Heart left ventricle (tissue), 16 donors: ENCODE results near the gene FAM98C. TPM values are rescaled to one million over a fixed set of nuclear protein-coding genes. Genes with fewer than 3 reads are reported as not detected.

Experiments used
- ATAC-seq, 4 donors: fragments of 200-7000 bp; cut with Tn5 transposase; one replicate each; pipeline ENCODE4 v1.9.1; 2020 to 2022; ENCODE audit warnings: moderate library complexity in 4 of 4, mild to moderate bottlenecking in 3 of 4, moderate number of reproducible peaks in 1 of 4
- DNase-seq, 5 donors: peaks; one replicate each; pipeline ENCODE4 v3.0.0-alpha.2; 2020
- H3K27ac ChIP-seq, 12 donors: fragments of 200-600 bp; sonication (generic) in 4 of 12; one replicate each; pipeline versions ENCODE4 v1.5.0 to v1.8.0; 2016 to 2022; ENCODE audit warnings: mild to moderate bottlenecking in 2 of 12
- H3K27me3 ChIP-seq, 9 donors: fragments of 200-600 bp; sonication (generic) in 2 of 9; one replicate each; pipeline versions ENCODE4 v1.5.1 to v1.8.0; 2016 to 2022; ENCODE audit warnings: mild to moderate bottlenecking in 3 of 9
- H3K36me3 ChIP-seq, 9 donors: fragments of 200-600 bp; sonication (generic) in 2 of 9; one replicate each; pipeline versions ENCODE4 v1.5.0 to v1.8.0; 2018 to 2022; ENCODE audit warnings: mild to moderate bottlenecking in 2 of 9
- H3K4me1 ChIP-seq, 12 donors: fragments of 200-600 bp; sonication (generic) in 4 of 12; one replicate each; pipeline versions ENCODE4 v1.5.0 to v1.8.0; 2016 to 2022; ENCODE audit warnings: mild to moderate bottlenecking in 3 of 12
- H3K4me3 ChIP-seq, 12 donors: fragments of 200-600 bp; sonication (generic) in 4 of 12; one replicate each; pipeline versions ENCODE4 v1.5.0 to v1.8.0; 2017 to 2022; ENCODE audit warnings: mild to moderate bottlenecking in 9 of 12, moderate library complexity in 4 of 12
- H3K9me3 ChIP-seq, 12 donors: fragments of 200-600 bp; sonication (generic) in 4 of 12; one replicate each; pipeline versions ENCODE4 v1.5.0 to v1.8.0; 2016 to 2022; ENCODE audit warnings: mild to moderate bottlenecking in 1 of 12
- POLR2A ChIP-seq, 2 donors: fragments of 450-650 bp; IDR thresholded peaks; one replicate each; pipeline ENCODE4 v1.6.1; 2017; ENCODE audit warnings: antibody characterized with exemption in 2 of 2, mild to moderate bottlenecking in 2 of 2, moderate library complexity in 2 of 2
- WGBS, 4 donors: extraction: QIAGEN DNeasy Blood & Tissue Kit in 2 of 4; methylation state at CpG; one replicate each; pipeline versions ENCODE4 v1.1.5 to v1.1.7; 2013 to 2018; 5-methylcytosine and 5-hydroxymethylcytosine counted together
- intact Hi-C, 10 donors: fragments of 100-400 bp; cut with DNase I; formaldehyde crosslinking; loops; one replicate each; pipeline versions ENCODE4 v1.11.1 to v1.14.2; 2022
- polyA plus RNA-seq, 2 donors: library from polyadenylated mRNA; stranded (reverse); fragments of 200-250 nt; gene quantifications; one replicate each; pipeline ENCODE4 v1.2.3, GENCODE V29; 2013
- total RNA-seq, 9 donors: library from RNA; depleted of rRNA in 2 of 9; stranded (reverse); fragments of >200 nt in 2 of 9; fragmentation: NEBNext Ultra II Directional in 3 of 9; extraction: Animal tissue kit (Norgen Biotek cat#: 25700) in 3 of 9; gene quantifications; one replicate each; pipeline versions ENCODE4 v1.1.0 to v1.2.4, GENCODE V29; 2016 to 2023
- TF ChIP-seq, protein P1 (sequence below), 12 donors: fragments of 200-600 bp; sonication (generic) in 4 of 12; IDR thresholded peaks; one replicate each; pipeline versions ENCODE4 v1.5.0 to v1.8.0; 2018 to 2022; ENCODE audit warnings: antibody characterized with exemption in 12 of 12, mild to moderate bottlenecking in 5 of 12
- donor health status: ischemic (EF 13 %, LVEDD 7.1; RV severe dilation, severe dysfunction).
- donor health status: healthy with polysubstance abuse.
- donor health status: DM: no; HTN: yes; CAD: no.
- donor health status: DM: no; HTN: no; CAD: no.
- donor health status: ischemic (EF 25% LVEDD 6.9; RV normal size, moderate dysfunction).
- donor health status: ischemic (EF 25% LVEDD 5.7; RV mildly dilated, moderate dysfunction).
- donor health status: healthy.
- donor health status: DM: yes; HTN: yes; CAD: no.
- donor health status: ischemic (EF 35%, LVEDD 5.7; RV mildly dilated, moderate dysfunction).
- donor health status: nonischemic (EF 11% LVEDD 7.7; RV severe dilation, severe dysfunction).
- donor health status: DM: yes; HTN: yes; CAD: no.
- donor health status: PGD.
- donor health status: ischemic (EF 29% LVEDD 5.4; RV normal size, mild dysfunction).
- donor health status: nonischemic (EF 23%, LVEDD 6.1; RV moderate dilation, normal function).

FAM98C gene
- total and polyA plus RNA-seq, 11 donors: 9.3 to 15.8 (median 11.8) TPM

GRCh38 chr19:38457690-38458405 lies 55.0 kb downstream of the FAM98C start:
- Histone ChIP-seq H3K4me1 (no peaks in the 10 kb centered on the region), H3K27ac (no peak overlapping the region), H3K36me3 (no peaks in the 10 kb centered on the region), H3K4me3 (no peak overlapping the region), H3K9me3 (no peaks in the 10 kb centered on the region), H3K27me3 (peaks cover 0 to 16% (median 0%) of the 10 kb centered on the region in 9 donors)
- no peak for ATAC-seq
- intact Hi-C loops: loop anchor here in 1 of 10 donors (5.0 kb wide), 1 partner anchor 799 kb away; no protein-coding TSS in a partner anchor
- TF ChIP-seq POLR2A (IDR thresholded peaks at IDR 0.05): no peak
- TF ChIP-seq, protein P1, sequence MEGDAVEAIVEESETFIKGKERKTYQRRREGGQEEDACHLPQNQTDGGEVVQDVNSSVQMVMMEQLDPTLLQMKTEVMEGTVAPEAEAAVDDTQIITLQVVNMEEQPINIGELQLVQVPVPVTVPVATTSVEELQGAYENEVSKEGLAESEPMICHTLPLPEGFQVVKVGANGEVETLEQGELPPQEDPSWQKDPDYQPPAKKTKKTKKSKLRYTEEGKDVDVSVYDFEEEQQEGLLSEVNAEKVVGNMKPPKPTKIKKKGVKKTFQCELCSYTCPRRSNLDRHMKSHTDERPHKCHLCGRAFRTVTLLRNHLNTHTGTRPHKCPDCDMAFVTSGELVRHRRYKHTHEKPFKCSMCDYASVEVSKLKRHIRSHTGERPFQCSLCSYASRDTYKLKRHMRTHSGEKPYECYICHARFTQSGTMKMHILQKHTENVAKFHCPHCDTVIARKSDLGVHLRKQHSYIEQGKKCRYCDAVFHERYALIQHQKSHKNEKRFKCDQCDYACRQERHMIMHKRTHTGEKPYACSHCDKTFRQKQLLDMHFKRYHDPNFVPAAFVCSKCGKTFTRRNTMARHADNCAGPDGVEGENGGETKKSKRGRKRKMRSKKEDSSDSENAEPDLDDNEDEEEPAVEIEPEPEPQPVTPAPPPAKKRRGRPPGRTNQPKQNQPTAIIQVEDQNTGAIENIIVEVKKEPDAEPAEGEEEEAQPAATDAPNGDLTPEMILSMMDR (IDR thresholded peaks at IDR 0.05): no peak
- no peak for DNase-seq
- 85 to 91% (median 88%) methylated on average over 13 to 15 of the region's 15 CpGs for WGBS, 4 donors

Other genes with a start within 250 kb of the FAM98C start
- gene DPF1, start 178.9 kb upstream of the FAM98C start, total RNA-seq: 1 to 10 TPM in 1 of 9 donors, under 1 TPM in 6, not detected in 2; 0.11 to 1.2 (median 0.37) TPM
- under 1 TPM; 0.12 to 0.23 TPM for gene DPF1, start 178.9 kb upstream of the FAM98C start, polyA plus RNA-seq
- 10 to 100 TPM; 13.0 to 88.5 (median 25.3) TPM for gene PPP1R14A, start 146.7 kb upstream of the FAM98C start, total RNA-seq
- gene PPP1R14A, start 146.7 kb upstream of the FAM98C start, polyA plus RNA-seq: 10 to 100 TPM; 18.2 to 83.1 TPM
- 10 to 100 TPM in 7 of 9 donors, 1 to 10 TPM in 2; 3.5 to 27.7 (median 15.9) TPM for gene SPINT2, start 138.5 kb upstream of the FAM98C start, total RNA-seq
- gene SPINT2, start 138.5 kb upstream of the FAM98C start, polyA plus RNA-seq: 10 to 100 TPM in 1 of 2 donors, 1 to 10 TPM in 1; 3.6 to 11.3 TPM
- gene C19orf33, start 98.8 kb upstream of the FAM98C start, total RNA-seq: 10 to 100 TPM in 5 of 9 donors, 1 to 10 TPM in 3, not detected in 1; 3.5 to 73.1 (median 11.5) TPM
- 10 to 100 TPM; 12.2 to 54.2 TPM for gene C19orf33, start 98.8 kb upstream of the FAM98C start, polyA plus RNA-seq
- 10 to 100 TPM; 26.4 to 47.4 (median 31.9) TPM for gene YIF1B, start 87.1 kb upstream of the FAM98C start, total RNA-seq
- 100 to 1,000 TPM in 1 of 2 donors, 10 to 100 TPM in 1; 39.2 to 113 TPM for gene YIF1B, start 87.1 kb upstream of the FAM98C start, polyA plus RNA-seq
- 10 to 100 TPM in 4 of 9 donors, 1 to 10 TPM in 5; 3.1 to 23.6 (median 8.5) TPM for gene KCNK6, start 83.2 kb upstream of the FAM98C start, total RNA-seq
- 1 to 10 TPM; 4.4 to 6.4 TPM for gene KCNK6, start 83.2 kb upstream of the FAM98C start, polyA plus RNA-seq
- 1 to 10 TPM in 6 of 9 donors, under 1 TPM in 3; 0.19 to 3.0 (median 1.9) TPM for gene CATSPERG, start 67.3 kb upstream of the FAM98C start, total RNA-seq
- 1 to 10 TPM; 1.3 to 2.9 TPM for gene CATSPERG, start 67.3 kb upstream of the FAM98C start, polyA plus RNA-seq
- 100 to 1,000 TPM; 237 to 690 (median 325) TPM for gene PSMD8, start 28.5 kb upstream of the FAM98C start, total RNA-seq
- gene PSMD8, start 28.5 kb upstream of the FAM98C start, polyA plus RNA-seq: 100 to 1,000 TPM; 186 to 663 TPM
- gene GGN, start 15.1 kb upstream of the FAM98C start, total RNA-seq: under 1 TPM in 5 of 9 donors, not detected in 4; 0.18 to 0.67 (median 0.31) TPM
- gene GGN, start 15.1 kb upstream of the FAM98C start, polyA plus RNA-seq: under 1 TPM; 0.15 to 0.42 TPM
- 1 to 10 TPM in 2 of 9 donors, under 1 TPM in 6, not detected in 1; 0.18 to 3.1 (median 0.72) TPM for gene SPRED3, start 14.4 kb upstream of the FAM98C start, total RNA-seq
- 1 to 10 TPM in 1 of 2 donors, under 1 TPM in 1; 0.30 to 1.3 TPM for gene SPRED3, start 14.4 kb upstream of the FAM98C start, polyA plus RNA-seq
- 1 to 10 TPM in 6 of 9 donors, under 1 TPM in 3; 0.51 to 6.7 (median 1.4) TPM for gene RASGRP4, start 23.1 kb downstream of the FAM98C start, total RNA-seq
- under 1 TPM; 0.61 to 0.91 TPM for gene RASGRP4, start 23.1 kb downstream of the FAM98C start, polyA plus RNA-seq
- 1 to 10 TPM in 5 of 9 donors, under 1 TPM in 4; 0.44 to 2.1 (median 1.4) TPM for gene RYR1, start 30.6 kb downstream of the FAM98C start, total RNA-seq
- gene RYR1, start 30.6 kb downstream of the FAM98C start, polyA plus RNA-seq: under 1 TPM; 0.61 to 0.72 TPM
- 1 to 10 TPM; 1.2 to 9.9 (median 2.7) TPM for gene MAP4K1, start 214.9 kb downstream of the FAM98C start, total RNA-seq
- 1 to 10 TPM in 1 of 2 donors, under 1 TPM in 1; 0.69 to 2.7 TPM for gene MAP4K1, start 214.9 kb downstream of the FAM98C start, polyA plus RNA-seq
- gene EIF3K, start 216.1 kb downstream of the FAM98C start, total RNA-seq: 1,000 to 10,000 TPM in 1 of 9 donors, 100 to 1,000 TPM in 8; 447 to 1,239 (median 596) TPM
- gene EIF3K, start 216.1 kb downstream of the FAM98C start, polyA plus RNA-seq: 100 to 1,000 TPM; 761 to 801 TPM
- gene ACTN4, start 244.6 kb downstream of the FAM98C start, total RNA-seq: 100 to 1,000 TPM; 124 to 307 (median 154) TPM
- gene ACTN4, start 244.6 kb downstream of the FAM98C start, polyA plus RNA-seq: 100 to 1,000 TPM; 100 to 107 TPM